HG03045 (cell line): ENCODE results near the gene PBX1.
A peak's percentile ranks its signal among the peaks of the same experiment; 100 is the strongest.
"Not testable (repeated sequence)": the region's sequence is repeated elsewhere in the genome, so short reads cannot be mapped to it uniquely, and the experiment has no call there.

Experiments used
- ATAC-seq: cut with Tn5 transposase; IDR thresholded peaks from one replicate; pipeline ENCODE4 v1.9.1; 2021; ENCODE audit warnings: mild to moderate bottlenecking, moderate library complexity; ENCODE audit not compliant: unreplicated experiment

Gene PBX1

DNA sequence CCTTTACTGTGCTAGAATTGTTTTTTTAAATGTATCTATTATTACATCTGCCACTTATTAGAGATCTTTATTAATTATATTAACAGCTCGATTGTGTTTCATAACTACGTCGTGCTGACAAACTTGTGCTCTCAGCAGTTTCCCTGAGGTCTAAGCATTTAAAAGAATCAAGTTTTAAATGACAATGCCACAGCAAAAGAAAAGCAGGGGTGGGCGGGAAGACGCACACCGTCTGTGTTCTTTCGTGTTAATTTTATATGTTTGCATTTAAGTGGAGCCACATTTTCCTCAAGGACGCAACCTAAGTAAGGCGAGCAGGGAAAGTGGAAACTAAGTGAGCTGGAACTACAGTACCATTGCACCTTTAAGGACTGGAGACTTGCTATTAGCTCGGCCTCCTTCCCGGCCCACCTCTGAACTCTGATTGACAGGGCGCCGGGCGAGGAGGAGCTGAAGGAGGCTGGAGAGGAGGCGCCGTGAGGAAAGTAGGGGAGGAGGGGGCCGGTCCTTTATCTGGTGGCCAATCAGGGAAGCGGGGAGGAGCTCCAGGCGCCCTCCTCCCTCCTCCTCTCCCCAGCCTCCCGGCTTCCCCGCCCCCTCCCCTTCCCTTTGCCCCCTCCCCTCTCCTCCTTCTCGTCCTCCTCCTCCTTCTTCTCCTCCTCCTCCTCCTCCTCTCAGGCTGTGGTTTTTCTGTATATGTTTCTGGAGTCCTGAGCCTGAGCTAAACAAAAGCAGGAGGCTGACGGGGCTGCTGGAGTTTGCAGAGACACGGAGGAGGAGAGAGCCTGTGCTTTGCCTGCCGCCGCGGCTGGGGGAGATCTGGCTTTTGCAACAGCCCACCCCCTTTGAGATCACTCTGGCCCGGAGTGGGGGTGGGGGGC is at the start of gene PBX1:
PBX1 (plus strand) TSS at position 724 of the 881 bp plus-strand sequence.
- ATAC-seq, result peak; percentile 100

- ATAC-seq, result no peak
These were observed 48.5 kb upstream of the PBX1 start for GRCh38 chr1:164510435-164510834.

DNA sequence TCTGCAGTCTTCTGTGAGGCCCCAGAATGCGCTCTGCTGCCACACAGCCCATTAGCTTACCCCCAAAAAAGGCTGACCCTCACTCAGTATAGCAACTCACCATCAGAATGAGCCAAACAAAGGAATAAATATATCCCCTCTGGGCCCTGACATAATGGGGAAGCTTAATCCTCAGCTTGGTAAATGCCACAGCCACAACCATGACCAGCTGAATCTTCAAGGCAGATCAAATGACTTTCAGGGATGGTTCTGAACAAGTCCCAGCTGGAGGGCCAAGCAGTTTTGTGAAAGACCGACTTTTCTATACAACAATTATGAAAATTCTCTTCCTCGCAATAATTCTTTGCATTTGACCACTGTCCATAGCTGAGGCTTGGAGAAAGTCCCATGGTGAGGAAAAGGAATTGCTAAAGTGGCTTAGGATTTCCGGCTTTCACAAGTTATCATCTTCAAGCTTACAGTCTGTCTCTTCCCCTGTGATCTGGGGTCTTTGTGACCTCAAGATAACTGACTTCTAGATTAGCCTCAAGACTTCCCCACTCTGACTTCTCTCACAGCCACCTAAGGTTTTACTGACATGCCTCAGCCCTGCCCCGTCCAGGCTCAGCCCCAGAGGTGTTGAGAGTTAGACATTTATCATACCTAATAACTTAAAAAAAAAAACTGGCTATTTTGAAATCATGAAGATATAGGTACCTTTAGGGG is 47.8 kb upstream of the PBX1 start:
- no peak for ATAC-seq

GRCh38 chr1:164515231-164515630 is 43.8 kb upstream of the PBX1 start:
- no peak for ATAC-seq

DNA sequence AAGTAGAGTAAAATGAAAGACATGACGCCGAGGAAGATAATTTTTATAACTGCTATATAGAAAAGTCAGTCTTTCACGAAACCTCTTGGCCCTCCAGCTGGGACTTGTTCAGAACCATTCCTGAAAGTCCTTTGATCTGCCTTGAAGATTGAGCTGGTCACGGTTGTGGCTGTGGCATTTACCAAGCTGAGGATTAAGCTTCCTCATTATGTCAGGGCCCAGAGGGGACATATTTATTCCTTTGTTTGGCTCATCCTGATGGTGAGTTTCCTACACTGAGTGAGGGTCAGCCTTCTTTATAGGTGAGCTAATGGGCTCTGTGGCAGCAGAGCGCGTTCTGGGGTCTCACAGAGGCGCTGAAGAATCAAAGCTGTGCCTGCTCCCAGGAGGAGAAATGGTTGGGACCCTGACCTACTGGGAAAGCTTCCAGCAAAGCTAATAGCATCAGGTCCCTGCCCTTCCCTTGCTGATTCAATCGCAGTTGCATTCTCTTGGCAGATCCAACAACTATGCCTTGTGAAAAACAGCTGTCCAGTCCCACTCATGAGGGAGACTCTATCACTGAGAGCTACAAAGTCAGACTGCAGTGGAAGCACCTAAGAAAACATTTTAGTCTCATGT is 43.2 kb upstream of the PBX1 start:
- ATAC-seq, result no peak

- no peak for ATAC-seq
These were observed 42.4 kb upstream of the PBX1 start for GRCh38 chr1:164516591-164516990.

- ATAC-seq, result no peak
These were observed 40.2 kb upstream of the PBX1 start for GRCh38 chr1:164518692-164519332.

- ATAC-seq, result no peak
These were observed 39.6 kb upstream of the PBX1 start for GRCh38 chr1:164519426-164519825.

GRCh38 chr1:164524810-164525209 is 34.2 kb upstream of the PBX1 start:
- no peak for ATAC-seq

GRCh38 chr1:164534863-164535610 is 23.9 kb upstream of the PBX1 start:
- no peak for ATAC-seq

GRCh38 chr1:164552463-164552988 is 6.5 kb upstream of the PBX1 start:
- ATAC-seq, result not testable (repeated sequence)

DNA sequence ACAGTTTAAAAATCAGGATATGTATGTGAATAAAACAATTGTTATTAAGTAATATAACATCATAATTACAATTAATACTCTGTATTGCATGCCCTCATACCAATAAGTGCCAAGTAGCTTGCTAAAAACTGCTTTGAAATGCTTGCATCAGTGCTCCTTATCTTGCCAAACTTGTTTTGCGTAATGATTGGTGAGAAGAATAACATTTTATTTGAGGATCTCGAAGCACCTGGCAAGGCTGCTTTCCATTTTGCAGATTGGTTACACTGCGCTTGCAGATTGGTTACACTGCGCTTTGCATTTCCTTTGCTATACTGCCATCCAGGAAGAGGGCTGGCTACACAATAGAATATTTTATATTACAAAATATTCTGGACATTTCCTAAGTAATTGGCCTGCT is 1.7 kb upstream of the PBX1 start:
- no peak for ATAC-seq

GRCh38 chr1:164559342-164560051 is 513 bp downstream of the PBX1 start:
- no peak for ATAC-seq

DNA sequence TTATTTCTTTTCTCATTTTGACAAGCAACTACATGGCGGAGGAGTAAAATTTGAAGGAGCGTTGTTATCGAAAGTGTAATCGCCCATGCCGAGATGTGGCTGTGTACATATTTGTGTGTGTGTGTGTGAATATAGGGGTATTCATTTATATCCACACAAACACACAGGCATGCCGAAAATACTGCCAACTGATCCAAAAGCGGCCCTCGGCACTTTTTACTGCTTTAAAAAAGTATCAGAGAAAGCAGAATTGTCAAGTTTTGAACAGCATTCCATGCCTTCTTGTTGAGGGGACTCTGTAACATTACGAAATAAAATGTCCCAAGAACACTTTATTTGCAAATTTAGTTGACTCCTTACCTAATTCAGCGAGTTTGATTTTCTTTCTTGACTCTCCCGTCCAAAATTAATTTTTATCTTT is 1.1 kb downstream of the PBX1 start:
- no peak for ATAC-seq

GRCh38 chr1:164560556-164560955 is 1.6 kb downstream of the PBX1 start:
- ATAC-seq, result no peak

- no peak for ATAC-seq
These were observed 2.0 kb downstream of the PBX1 start for GRCh38 chr1:164561007-164561406.

GRCh38 chr1:164561472-164561871 is 2.5 kb downstream of the PBX1 start:
- ATAC-seq, result no peak

DNA sequence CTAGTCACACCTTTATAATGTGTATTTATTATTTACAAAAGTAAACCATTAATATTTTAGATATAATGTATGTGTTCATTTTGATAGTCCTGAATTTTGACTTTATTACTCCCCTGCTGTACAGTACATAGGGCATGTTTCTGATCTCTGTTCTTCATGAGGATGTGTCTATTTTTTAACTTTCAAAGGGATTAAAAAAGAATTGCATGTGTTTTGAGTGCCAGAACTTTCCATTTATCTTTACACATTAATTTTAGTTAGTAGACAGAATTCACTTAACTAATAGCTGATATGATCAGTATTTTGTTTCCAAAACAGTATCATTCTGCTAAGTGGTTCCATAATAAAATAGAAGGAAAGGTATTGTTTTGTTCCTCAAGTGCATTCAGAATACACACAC is 3.1 kb downstream of the PBX1 start:
- ATAC-seq, result no peak

- no peak for ATAC-seq
These were observed 3.5 kb downstream of the PBX1 start for GRCh38 chr1:164562511-164562910.
